ENCODE measurements around the gene CHCHD6. TPM values are rescaled to one million over a fixed set of nuclear protein-coding genes. Genes with fewer than 3 reads are reported as not detected.

Gene CHCHD6
- polyA plus RNA-seq, 1 donor from 2014 or later, result 102 TPM

DNA sequence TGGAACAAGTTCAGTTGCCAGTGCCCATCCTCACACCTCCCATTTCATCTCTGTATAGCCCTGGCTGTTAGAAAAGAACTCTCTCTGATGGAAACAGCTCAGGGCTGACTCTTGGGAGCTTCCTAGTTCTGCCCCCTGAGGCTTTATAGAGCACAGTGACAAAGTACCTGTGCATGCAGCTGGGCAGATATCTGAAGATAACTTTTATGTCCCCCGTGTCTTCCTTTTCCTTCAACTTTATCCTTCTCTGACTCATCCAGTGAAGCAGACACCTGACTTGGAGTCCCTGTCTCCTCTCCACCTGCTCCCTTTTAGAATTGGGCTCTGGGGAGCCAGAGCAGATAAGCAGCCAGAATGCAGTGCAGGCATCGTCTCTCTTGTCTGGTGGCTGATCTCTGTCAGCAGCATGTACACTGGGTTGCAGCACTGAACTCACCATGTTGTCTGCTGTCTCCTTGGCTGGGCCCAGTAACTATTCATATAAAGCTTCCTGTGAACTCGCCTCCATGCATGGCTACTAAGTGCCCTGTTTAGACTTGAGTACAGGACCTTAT is 225.0 kb downstream of the CHCHD6 start:
- Histone ChIP-seq H2AFZ (ENCODE audit: low read depth, low read length) (no peak overlapping the region), H3K4me3 (ENCODE audit: low read length) (no peak overlapping the region), H3K79me2 (replicated peaks; ENCODE audit: insufficient read depth, low read length) (no peaks in the 10 kb centered on the region), H3K9ac (ENCODE audit: low read length) (no peak overlapping the region), H3K27me3 (ENCODE audit: insufficient read depth, low read depth, low read length) (no peaks in the 10 kb centered on the region), H3K27ac (ENCODE audit: low read length) (no peak overlapping the region), H3F3A (ENCODE audit: insufficient read depth, low read length, poor library complexity, severe bottlenecking) (no peaks in the 10 kb centered on the region), H3K4me2 (ENCODE audit: low read length) (no peak overlapping the region), H3K9me3 (ENCODE audit: low read length) (no peaks in the 10 kb centered on the region), H3K36me3 (ENCODE audit: insufficient read depth, low read length) (no peaks in the 10 kb centered on the region), H3K9me2 (ENCODE audit: insufficient read depth, low read length) (no peaks in the 10 kb centered on the region), H4K20me1 (ENCODE audit: insufficient read depth) (no peaks in the 10 kb centered on the region)
- TF ChIP-seq, protein P1, sequence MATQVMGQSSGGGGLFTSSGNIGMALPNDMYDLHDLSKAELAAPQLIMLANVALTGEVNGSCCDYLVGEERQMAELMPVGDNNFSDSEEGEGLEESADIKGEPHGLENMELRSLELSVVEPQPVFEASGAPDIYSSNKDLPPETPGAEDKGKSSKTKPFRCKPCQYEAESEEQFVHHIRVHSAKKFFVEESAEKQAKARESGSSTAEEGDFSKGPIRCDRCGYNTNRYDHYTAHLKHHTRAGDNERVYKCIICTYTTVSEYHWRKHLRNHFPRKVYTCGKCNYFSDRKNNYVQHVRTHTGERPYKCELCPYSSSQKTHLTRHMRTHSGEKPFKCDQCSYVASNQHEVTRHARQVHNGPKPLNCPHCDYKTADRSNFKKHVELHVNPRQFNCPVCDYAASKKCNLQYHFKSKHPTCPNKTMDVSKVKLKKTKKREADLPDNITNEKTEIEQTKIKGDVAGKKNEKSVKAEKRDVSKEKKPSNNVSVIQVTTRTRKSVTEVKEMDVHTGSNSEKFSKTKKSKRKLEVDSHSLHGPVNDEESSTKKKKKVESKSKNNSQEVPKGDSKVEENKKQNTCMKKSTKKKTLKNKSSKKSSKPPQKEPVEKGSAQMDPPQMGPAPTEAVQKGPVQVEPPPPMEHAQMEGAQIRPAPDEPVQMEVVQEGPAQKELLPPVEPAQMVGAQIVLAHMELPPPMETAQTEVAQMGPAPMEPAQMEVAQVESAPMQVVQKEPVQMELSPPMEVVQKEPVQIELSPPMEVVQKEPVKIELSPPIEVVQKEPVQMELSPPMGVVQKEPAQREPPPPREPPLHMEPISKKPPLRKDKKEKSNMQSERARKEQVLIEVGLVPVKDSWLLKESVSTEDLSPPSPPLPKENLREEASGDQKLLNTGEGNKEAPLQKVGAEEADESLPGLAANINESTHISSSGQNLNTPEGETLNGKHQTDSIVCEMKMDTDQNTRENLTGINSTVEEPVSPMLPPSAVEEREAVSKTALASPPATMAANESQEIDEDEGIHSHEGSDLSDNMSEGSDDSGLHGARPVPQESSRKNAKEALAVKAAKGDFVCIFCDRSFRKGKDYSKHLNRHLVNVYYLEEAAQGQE (IDR thresholded peaks at IDR 0.05; ENCODE audit: borderline replicate concordance), result no peak
- TF ChIP-seq EP300 (conservative IDR thresholded peaks at IDR 0.05; ENCODE audit: poor library complexity, severe bottlenecking) (no peak), MXI1 (conservative IDR thresholded peaks at IDR 0.05; ENCODE audit: poor library complexity, severe bottlenecking) (no peak), TAF1 (IDR thresholded peaks at IDR 0.05; ENCODE audit: low read depth) (no peak), EZH2 (IDR thresholded peaks at IDR 0.05; ENCODE audit: borderline replicate concordance, insufficient read depth, low read length, poor library complexity, severe bottlenecking) (no peak), SMC3 (conservative IDR thresholded peaks at IDR 0.05; ENCODE audit: poor library complexity) (no peak), RAD21 (conservative IDR thresholded peaks at IDR 0.05) (no peak), POLR2AphosphoS5 (IDR thresholded peaks at IDR 0.05) (no peak)
- TF ChIP-seq, protein P2, sequence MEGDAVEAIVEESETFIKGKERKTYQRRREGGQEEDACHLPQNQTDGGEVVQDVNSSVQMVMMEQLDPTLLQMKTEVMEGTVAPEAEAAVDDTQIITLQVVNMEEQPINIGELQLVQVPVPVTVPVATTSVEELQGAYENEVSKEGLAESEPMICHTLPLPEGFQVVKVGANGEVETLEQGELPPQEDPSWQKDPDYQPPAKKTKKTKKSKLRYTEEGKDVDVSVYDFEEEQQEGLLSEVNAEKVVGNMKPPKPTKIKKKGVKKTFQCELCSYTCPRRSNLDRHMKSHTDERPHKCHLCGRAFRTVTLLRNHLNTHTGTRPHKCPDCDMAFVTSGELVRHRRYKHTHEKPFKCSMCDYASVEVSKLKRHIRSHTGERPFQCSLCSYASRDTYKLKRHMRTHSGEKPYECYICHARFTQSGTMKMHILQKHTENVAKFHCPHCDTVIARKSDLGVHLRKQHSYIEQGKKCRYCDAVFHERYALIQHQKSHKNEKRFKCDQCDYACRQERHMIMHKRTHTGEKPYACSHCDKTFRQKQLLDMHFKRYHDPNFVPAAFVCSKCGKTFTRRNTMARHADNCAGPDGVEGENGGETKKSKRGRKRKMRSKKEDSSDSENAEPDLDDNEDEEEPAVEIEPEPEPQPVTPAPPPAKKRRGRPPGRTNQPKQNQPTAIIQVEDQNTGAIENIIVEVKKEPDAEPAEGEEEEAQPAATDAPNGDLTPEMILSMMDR (IDR thresholded peaks at IDR 0.05; ENCODE audit: poor library complexity, severe bottlenecking), result no peak

DNA sequence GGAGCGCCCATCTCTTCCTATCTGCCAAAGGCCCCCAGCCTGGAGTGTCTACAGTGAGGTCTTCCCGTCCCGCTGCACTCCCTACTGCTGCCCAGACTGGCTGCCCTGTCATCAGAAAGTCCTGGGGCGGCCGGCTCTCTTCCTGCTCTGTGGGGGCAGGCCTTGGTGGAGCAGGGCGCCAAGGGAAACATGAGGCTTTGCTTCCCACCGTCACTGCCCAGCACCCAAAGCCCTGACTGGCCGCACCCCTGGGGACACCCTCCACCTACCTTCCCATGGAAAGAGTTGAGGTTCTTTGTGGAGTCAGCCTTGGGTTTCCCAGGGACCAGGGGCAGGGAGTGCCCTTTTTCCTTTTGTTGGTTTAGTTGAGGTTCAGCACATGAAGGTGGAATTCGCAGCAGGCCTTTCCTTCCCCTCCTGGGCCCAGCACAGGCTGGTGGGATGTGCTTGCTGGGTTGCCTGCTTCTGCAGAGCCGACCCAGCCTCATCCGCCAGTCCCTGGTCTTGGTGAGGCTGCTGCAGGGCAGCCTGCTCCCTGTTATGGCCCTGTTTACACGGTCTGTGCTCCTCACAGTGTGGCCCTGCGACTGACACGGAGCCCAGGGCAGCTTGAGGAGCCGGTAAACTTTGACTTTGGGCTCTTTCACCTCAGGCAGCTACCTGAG is 227.0 kb downstream of the CHCHD6 start:
- H3K27ac ChIP-seq (ENCODE audit: low read length), result no peak overlapping the region
- H3K4me3 ChIP-seq (ENCODE audit: low read length), result no peak overlapping the region
- H3K27me3 ChIP-seq (ENCODE audit: insufficient read depth, low read depth, low read length), result no peaks in the 10 kb centered on the region
- no peaks in the 10 kb centered on the region for H3K79me2 ChIP-seq (replicated peaks; ENCODE audit: insufficient read depth, low read length)
- H3K9me2 ChIP-seq (ENCODE audit: insufficient read depth, low read length), result no peaks in the 10 kb centered on the region
- H3F3A ChIP-seq (ENCODE audit: insufficient read depth, low read length, poor library complexity, severe bottlenecking), result no peaks in the 10 kb centered on the region
- H2AFZ ChIP-seq (ENCODE audit: low read depth, low read length), result no peak overlapping the region
- no peak overlapping the region for H3K9ac ChIP-seq (ENCODE audit: low read length)
- H3K9me3 ChIP-seq (ENCODE audit: low read length), result no peaks in the 10 kb centered on the region
- H3K36me3 ChIP-seq (ENCODE audit: insufficient read depth, low read length), result no peaks in the 10 kb centered on the region
- TF ChIP-seq, protein P2 (IDR thresholded peaks at IDR 0.05; ENCODE audit: poor library complexity, severe bottlenecking), result no peak
- TF ChIP-seq EP300 (conservative IDR thresholded peaks at IDR 0.05; ENCODE audit: poor library complexity, severe bottlenecking) (no peak), EZH2 (IDR thresholded peaks at IDR 0.05; ENCODE audit: borderline replicate concordance, insufficient read depth, low read length, poor library complexity, severe bottlenecking) (no peak), TAF1 (IDR thresholded peaks at IDR 0.05; ENCODE audit: low read depth) (no peak), POLR2AphosphoS5 (IDR thresholded peaks at IDR 0.05) (no peak), RAD21 (conservative IDR thresholded peaks at IDR 0.05) (no peak), MXI1 (conservative IDR thresholded peaks at IDR 0.05; ENCODE audit: poor library complexity, severe bottlenecking) (no peak), SMC3 (conservative IDR thresholded peaks at IDR 0.05; ENCODE audit: poor library complexity) (no peak)
- TF ChIP-seq, protein P1 (IDR thresholded peaks at IDR 0.05; ENCODE audit: borderline replicate concordance), result no peak
- H4K20me1 ChIP-seq (ENCODE audit: insufficient read depth), result no peaks in the 10 kb centered on the region
- H3K4me2 ChIP-seq (ENCODE audit: low read length), result no peak overlapping the region

Measured in neural cell (in vitro differentiated cells).